NCI-H82 (cell line): ENCODE data around the gene SF1.

Experiments
- DNase-seq: peaks from one replicate; lab custom pipeline; 2025; lab: John Stamatoyannopoulos, UW

The SF1 gene

GRCh38 chr11:64723117-64723906 is 55.0 kb downstream of the SF1 start, which contains the start of gene NRXN2:
TSS of gene NRXN2 (minus strand) at chr11:64723197. CDS start at chr11:64713699, 9,498 bp downstream.
- peak; percentile 88 for DNase-seq

DNA sequence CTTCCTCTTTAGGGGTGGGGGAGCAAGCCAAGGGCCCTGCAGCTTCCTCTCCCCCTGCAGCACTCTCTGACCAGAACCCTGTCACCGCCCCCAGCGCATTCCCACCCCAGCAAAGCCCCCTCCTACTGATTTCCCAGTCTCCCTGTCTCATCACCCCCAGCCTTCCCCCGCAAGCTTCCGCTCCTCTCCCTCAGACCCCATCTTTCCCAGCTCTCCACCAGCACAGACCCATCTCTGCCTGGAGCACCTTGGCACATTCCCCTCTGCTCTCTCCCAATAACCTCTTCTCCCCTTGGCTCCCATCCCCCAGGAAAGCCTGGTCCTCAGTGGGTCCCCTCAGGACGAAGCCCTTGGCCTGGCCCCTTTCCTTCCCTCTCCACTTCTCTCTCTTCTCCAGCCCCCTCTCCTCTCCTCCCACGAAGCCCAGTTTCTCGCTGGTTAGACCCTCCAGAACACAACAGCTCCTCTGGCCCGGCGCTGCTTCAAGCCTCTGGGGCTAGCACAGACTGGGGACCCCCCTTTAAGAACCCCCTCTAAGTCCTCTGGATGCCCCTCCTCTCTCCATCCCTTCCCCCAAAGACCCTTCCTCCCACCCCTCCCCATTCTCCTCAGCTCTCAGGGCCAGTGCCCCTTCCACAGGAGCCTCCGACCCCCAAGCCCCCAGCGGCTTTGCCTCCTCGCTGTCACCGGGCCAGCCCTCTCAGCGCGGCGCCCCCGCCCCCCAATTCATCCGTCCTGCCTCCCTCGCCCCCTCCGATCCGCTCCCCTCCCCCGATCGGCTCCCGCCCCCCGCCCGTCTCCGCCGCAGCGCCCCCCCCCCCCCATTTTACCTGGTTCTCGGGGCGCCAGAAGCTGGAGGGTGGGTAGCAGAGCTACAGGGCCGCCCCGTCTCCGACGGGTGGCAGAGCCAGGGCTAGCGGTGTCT is 55.9 kb downstream of the SF1 start:
- no peak for DNase-seq

DNA sequence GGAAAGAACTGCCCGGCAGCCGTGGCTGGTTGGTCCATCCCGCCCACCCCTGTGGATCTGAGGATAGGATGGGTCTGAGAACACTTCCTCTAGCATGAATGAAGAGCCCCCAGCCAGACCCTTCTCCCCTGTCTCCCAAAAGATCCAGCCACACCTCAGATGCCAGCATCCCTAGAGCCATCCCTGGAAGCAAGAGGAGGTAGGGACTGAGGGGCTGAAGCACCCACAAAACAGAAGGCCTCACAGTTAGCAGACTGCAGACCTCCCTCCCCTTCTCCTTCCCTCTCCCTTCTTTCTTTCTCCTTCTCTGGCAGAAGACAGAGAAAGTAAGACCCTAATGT is 57.0 kb downstream of the SF1 start:
- no peak for DNase-seq

DNA sequence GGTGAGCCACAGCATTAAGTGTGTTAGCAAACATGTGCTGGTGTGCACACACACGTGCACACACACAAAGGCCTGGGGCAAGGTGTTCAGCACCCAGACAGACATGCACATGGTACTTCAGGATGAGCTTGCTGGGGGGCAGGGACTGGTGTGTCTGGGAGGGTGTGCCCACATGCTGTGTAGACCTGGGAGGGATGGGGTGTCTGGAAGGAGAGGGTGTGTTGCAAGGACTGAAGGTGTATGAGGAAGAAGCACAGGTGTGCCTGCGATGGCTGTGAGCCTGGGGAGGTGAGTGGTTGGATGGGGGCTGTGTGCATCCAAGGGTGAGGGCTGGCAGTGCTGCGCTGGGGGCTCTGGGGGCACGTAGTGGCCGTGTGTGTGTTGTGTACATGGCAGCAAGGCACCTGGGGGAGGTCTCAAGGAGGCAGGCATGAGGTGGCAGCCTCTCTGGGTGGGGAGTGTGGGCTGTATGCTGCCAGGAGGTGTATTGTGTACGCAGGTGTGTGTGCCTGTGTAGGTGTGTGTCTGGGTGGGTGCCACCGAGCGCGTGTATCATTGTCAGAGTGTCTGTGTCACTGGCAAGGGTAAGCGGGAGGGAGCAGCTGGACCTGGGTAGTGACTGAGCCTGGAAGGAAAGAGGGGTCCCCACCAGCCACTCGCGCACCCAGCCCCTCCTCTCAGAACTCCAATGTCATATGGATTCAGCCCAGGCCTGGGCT is 57.5 kb downstream of the SF1 start:
- DNase-seq: no peak

DNA sequence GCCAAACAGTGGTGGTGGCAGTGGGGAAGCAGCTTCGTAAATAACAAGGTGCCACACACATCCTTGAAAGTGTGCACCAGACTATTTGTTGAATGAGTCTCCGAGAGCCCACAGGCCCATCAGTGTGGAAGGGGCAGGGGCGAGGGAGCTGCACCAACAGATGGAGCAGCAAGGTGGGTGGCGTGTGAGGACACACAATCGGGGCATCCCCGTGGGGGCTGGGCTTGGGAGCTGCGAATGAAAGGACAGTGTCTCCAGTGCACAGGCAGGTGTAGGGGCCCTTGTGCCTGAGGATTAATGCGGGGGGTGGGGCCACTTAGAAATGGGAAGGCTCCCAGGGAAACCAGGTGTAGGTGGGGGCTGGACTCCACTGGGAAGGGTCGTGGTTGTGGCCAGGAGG is 58.2 kb downstream of the SF1 start:
- DNase-seq: no peak

- DNase-seq: no peak
Measured at GRCh38 chr11:64719406-64719805, 58.9 kb downstream of the SF1 start.

DNA sequence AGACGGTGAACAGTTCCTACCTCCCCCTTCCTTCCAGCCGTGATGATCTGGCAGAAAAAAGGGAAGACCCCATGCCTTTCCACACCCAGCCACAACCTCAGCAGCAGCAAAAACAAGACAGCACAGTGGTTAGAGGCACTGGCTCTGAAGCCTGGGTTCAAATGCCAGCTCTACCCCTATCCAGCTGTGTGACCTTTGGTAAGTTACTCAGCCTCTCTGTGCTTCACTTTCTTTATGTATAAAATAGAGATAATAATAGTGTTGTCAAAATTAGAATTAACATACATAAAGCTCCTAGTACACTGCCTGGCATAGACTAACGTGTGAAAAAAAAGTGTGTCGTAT is 59.6 kb downstream of the SF1 start:
- no peak for DNase-seq

GRCh38 chr11:64718084-64718779 is 60.1 kb downstream of the SF1 start:
- no peak for DNase-seq

DNA sequence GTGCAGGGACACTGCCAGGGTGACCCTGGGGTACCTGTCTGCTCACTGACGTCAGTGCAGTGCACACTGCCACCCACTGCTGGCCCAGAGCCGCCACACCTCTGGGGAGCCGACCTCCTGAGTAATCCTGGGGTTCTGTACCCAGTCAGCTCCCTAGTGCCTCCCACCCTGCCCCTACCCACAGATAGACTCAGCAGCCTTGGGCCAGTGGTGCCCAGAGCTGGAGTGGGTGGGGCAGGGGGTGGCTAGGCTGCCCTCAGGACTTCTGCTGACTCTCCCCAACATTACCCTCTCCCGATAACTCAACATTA is 61.1 kb downstream of the SF1 start:
- DNase-seq: no peak

DNA sequence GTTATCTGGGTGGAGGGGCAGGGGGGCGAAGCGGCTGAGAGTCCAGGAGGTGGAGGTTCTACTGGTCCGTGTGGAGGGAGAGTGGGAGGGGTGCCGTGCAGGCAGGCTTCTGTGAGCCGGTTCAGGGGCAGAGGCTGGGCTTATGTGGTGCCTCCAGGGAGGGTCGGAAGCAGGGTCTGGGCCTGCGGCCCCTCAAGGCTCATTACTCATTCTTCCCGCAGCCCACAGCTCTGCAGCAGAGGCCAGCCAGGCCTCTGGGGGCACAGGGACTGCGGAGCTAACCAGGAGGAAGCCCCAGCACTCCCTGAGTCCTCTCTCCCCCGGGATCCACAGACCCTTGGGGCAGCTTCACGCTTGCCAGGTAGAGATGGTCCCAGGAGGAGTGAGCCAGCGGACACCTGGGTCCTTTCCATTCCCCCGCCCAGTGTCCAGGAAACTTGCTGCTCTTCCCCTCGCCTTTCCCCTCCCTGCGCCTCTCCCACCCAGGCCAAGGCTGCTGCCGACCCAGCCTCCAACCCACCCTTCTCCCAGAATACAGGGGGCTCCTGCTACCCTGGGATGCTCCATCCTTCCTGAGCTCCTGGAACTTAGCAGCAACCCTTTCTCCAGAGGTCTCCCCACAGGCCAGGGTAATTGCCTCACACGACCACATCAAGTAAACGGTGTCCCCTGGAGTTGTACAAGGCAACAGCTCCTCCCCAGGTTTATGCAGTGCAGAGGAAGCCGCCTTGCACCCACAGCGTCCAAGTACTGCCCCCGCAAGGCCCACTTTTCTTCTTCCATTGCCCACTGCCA is 61.7 kb downstream of the SF1 start:
- DNase-seq: no peak

DNA sequence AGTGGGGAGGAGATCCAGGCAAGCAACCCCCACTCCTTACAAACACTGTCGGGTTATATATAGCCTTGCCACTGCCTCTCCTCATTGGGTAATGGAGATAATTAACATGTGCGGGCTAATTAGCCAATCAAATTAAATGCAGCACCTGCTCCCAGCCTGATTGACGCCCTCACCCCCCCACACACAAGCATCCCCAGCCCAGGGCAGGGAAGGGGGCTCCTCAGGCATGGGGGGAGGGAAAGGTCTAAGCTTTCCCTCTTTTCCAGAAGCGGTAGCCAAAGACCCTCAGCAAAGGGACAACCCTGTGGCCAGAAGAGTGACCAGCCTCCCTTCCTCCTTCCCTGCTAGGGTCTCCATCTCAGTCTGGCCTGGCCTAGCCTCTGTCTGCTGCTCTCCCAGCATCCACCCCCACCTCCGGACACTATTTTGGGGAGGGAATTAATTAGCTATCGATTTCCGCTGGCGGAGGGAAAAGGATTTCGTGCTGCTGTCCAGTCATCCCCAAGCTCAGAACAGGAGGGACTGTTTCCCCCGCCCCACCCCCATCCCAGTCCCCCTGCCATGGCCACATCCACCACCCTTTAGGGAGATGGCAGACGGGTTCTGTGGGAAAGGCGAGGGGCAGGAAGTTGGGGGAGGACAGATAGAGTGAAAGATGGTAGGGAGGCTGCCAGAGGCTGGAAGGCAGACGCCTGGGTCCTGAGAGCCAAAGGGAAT is 62.4 kb downstream of the SF1 start:
- DNase-seq: peak; percentile 34

- DNase-seq: no peak
Measured at GRCh38 chr11:64715110-64715509, 63.2 kb downstream of the SF1 start.

DNA sequence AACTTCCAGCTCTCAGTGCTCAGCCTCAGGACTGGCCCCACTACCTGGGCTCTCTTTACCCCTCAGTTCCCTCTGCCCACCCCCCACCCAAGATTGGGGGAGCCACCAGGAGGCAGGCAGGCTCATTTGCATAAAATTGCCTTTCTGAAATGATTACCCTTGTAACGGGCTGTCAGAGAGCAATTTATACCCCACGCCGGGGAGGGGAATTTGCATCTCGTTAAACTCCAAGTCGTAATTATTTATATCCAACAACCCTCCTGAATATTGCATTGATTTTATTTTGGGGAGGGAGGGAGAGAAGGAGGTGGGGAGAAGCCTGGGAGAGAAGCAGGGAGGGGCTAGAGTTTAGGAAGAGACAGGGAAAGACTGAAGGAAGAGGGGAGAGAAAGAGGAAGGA is 63.7 kb downstream of the SF1 start:
- no peak for DNase-seq
